ENCODE measurements around the gene AGBL5.
"Not testable (repeated sequence)": the region's sequence is repeated elsewhere in the genome, so short reads cannot be mapped to it uniquely, and the experiment has no call there.

AGBL5 gene

GRCh38 chr2:27093430-27094352 lies 42.2 kb downstream of the AGBL5 start:
- DNase-seq: no peak

DNA sequence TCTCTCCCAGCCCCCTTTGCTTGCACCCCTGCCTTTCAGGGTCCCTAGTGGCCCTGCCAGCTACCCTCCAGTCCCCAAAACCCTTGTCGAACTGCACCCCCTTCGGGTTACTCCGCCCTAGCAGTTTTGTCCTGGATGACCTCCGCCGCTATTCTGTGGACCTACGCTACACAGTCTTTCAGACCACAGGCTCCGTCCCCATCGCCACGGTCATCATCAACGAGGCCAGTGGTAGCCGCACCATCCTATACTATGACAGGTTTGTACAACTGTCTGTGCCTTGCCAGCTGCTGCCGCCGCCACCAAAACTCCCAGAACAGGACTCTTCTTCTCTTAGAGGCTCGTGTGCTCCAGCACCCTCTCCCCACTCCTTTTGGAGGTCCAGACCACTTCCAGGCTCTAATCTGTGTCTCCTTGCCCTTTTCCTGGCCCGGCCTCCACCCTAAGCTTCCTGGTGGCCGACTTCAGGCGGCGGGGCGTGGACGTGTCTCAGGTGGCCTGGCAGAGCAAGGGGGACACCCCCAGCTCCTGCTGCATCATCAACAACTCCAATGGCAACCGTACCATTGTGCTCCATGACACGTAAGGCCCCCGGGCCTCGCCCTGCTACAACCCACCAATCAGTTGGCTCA lies 43.0 kb downstream of the AGBL5 start:
- DNase-seq: no peak

GRCh38 chr2:27095427-27095744 lies 43.9 kb downstream of the AGBL5 start:
- no peak for DNase-seq

GRCh38 chr2:27095745-27096651 lies 44.5 kb downstream of the AGBL5 start:
- no peak for DNase-seq

DNA sequence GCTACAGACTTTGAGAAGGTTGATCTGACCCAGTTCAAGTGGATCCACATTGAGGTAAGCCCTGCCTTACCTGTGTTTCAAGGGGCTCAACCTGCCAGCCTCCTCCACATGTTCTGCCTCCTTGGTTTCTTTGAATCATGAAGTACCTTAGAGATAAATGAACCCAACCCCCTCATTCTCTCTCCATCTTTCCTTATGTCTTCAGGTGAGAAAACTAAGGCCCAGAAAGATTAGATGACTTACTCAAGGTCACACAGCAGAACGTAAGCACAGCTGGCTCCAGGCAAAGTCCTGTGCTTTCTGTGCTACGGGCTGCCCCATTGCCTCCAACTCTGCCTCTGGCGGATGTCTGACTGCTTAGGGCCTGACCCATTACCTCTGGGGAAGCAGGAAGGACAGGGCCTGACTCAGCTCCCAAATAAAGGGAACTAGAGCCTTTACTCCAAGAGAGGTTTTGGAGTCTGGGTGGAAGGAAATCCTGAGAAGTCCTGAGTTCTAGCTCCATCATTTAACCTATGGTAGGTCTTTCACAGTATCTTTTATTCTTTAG lies 45.4 kb downstream of the AGBL5 start:
- DNase-seq: no peak

DNA sequence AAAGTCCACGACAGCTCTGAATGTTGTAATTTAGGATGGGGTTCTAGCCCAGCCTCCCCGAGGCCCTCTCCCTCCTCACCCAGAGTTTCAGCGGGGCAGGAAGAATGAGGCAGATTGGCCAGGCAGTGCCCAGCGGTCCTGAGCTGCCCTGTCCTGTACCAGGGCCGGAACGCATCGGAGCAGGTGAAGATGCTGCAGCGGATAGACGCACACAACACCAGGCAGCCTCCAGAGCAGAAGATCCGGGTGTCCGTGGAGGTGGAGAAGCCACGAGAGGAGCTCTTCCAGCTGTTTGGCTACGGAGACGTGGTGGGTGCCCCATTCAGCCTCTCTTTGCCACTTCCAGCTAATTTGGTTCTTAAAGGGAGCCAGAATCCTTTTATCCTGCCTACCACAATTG lies 45.9 kb downstream of the AGBL5 start:
- no peak for DNase-seq

- DNase-seq: no peak
Measured at GRCh38 chr2:27099334-27099955, 48.0 kb downstream of the AGBL5 start.

GRCh38 chr2:27100036-27100435 lies 48.6 kb downstream of the AGBL5 start:
- DNase-seq: no peak

DNA sequence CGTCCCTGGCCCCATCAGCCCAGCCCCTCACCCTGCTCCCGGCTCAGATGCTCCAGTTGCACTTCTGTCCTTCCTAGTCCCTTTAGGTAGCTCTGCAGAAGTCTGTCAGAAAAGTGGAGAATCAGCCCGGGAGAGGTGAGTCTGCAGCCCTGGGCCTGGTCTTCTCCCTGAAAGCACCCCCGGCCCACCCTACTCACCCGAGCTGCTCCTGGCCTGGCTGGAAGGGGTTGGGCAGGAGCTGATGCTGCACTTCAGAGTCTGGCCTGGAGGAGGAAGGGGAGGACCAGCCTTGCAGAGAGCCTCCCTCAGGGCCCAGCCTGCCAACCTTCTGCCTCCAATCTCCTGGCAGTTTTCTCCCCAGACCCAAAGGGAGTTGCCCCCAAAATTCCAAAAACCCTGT lies 50.9 kb downstream of the AGBL5 start:
- DNase-seq: no peak

DNA sequence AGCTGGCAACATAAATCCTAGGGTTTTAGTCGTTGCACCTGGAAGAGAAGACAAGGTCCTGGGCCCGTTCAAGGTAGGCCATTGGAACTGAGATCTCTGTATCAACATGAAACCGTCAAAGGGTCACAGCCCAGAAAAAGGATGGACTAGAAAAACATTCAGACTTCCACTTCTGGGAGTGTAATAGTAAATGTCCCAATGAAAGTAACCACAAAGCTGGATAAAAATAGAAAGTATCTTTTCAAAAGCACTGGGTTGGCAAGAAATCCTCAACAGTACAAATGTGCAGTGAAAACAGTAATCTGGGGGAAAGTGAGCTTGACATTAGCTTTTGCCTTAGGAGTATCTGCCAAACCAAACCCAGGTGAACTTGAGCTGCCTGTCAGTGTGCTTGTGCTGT lies 54.5 kb downstream of the AGBL5 start:
- DNase-seq: no peak

GRCh38 chr2:27108221-27108620 lies 56.8 kb downstream of the AGBL5 start:
- DNase-seq: no peak

- DNase-seq: no peak
Measured at GRCh38 chr2:27109083-27109482, 57.6 kb downstream of the AGBL5 start.

DNA sequence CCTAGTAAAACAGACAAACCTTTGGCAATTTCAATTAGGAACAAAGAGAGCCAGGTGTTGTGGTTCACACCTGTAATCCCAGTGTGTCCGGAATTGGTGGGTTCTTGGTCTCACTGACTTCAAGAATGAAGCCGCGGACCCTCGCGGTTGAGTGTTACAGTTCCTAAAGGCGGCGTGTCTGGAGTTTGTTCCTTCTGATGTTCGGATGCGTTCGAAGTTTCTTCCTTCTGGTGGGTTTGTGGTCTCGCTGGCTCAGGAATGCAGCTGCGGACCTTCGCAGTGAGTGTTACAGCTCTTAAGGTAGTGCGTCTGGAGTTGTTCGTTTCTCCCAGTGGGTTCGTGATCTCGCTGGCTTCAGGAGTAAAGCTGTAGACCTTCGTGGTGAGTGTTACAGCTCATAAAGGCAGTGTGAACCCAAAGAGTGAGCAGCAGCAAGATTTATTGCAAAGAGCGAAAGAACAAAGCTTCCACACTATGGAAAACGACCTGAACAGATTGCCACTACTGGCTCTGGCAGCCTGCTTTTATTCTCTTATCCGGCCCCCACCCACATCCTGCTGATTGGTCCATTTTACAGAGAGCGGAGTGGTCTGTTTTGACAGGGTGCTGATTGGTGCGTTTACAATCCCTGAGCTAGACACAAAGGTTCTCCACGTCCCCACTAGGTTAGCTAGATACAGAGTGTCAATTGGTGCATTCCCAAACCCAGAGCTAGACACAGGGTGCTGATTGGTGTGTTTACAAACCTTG lies 59.3 kb downstream of the AGBL5 start:
- DNase-seq: not testable (repeated sequence)

DNA sequence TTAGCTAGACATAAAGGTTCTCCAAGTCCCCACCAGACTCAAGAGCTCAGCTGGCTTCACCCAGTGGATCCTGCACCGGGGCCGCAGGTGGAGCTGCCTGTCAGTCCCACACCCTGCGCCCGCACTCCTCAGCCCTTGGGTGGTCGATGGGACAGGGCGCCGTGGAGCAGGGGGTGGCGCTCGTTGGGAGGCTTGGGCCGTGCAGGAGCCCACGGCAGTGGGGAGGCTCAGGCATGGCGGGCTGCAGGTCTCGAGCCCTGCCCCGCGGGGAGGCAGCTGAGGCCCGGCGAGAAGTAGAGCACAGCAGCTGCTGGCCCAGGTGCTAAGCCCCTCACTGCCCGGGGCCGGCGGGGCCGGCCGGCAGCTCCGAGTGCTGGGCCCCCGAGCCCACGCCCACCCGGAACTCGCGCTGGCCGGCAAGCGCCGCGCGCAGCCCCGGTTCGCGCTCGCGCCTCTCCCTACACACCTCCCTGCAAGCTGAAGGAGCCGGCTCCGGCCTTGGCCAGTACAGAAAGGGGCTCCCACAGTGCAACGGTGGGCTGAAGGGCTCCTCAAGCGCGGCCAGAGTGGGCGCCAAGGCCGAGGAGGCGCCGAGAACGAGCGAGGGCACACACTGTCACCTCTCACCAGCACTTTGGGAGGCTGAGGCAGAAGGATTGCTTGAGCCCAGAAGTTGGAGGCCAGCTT lies 60.1 kb downstream of the AGBL5 start:
- DNase-seq: not testable (repeated sequence)

- no peak for DNase-seq
Measured at GRCh38 chr2:27115519-27115918, 64.1 kb downstream of the AGBL5 start.

DNA sequence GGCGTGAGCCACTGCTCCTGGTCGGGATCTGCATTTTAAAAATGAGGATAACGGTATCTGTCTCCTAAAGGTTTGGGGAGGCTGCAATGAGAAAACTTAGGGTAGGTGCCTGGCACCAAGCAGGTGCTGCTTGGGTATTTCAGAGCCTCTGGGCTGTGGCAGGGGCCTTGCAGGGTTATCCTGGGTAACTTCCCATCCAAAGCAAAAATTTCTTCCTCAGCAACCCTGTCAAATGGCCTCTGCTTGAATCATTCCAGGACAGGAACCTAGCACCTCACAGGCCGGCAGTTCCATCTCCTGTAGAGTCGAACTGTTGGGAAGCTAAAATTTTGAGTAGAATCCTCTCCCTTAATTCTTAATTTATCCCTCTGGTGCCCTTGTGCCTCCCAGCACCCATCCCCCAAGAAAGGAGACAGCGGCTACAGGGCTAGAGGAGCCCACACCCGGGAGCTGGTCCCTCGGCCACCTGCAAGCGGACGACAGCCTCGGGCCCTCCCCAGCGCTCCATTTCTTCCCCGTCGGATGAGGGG lies 66.6 kb downstream of the AGBL5 start:
- DNase-seq: no peak

DNA sequence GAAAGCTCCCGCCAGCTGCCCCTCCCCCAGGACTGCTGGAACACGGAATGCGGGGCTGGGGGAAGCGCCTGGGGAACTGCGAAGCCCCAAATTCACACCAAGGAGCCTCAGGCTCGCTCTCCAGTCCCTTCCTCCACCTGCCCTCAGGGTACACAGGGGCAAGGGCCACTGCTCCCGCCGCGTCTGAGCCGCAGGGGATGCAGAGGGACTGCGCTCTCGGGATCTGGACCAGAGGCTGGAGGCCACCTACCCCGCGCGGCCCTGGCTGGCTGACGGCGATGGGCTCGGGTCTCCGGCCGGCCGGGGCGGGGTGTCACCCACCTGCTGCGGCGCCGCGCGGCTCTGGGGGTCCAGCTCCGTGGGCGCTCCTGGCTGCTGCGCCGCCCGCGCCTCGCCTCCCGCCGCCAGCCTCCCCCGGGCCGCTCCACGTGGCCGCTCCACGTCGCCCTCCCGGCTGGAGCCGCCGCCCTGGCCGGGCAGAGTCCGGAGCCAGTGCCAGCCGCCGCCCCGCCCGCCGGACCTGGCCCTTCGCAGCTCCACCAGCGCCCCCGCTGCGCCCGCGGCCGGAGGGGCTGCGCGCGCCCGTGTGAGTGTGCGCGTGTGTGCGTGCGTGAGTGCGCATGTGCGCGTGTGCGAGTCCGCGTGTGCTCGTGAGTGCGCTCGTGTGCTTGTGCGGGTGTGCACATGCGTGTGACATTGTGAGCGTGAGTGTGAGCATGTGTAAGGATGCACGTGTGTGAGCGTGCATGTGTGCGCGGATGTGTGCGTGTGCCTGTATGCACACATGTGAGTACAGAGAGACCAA lies 67.3 kb downstream of the AGBL5 start, which contains the start of gene CGREF1:
CGREF1 (minus strand) TSS at position 604 of the 805 bp plus-strand sequence. CDS start 14,762 bp downstream, outside the sequence.
- no peak for DNase-seq

- DNase-seq: not testable (repeated sequence)
Measured at GRCh38 chr2:27119330-27119670, 67.8 kb downstream of the AGBL5 start.

All from T-helper 9 cell (primary cell).